CD14-positive monocyte (primary cell): Measurements from ENCODE around the gene CDH12. TPM values are rescaled to one million over a fixed set of nuclear protein-coding genes. Genes with fewer than 3 reads are reported as not detected.

Source experiments
- DNase-seq, 3 donors: peaks; one replicate each; pipeline ENCODE4 v3.0.0-alpha.2; 2011 to 2022
- H2AFZ ChIP-seq: 2 replicates; pipeline ENCODE4 v1.6.0; 2012; ENCODE audit warnings: mild to moderate bottlenecking, low read depth, low read length, inconsistent platforms; ENCODE audit not compliant: insufficient read depth, poor library complexity, severe bottlenecking
- H3K27ac ChIP-seq, 2 donors: 1 replicate in 1 of 2; 2 replicates in 1 of 2; pipeline ENCODE4 v1.5.1; 2012 to 2013; ENCODE audit warnings: low read length in 2 of 2, control low read depth in 1 of 2, inconsistent platforms in 1 of 2, low read depth in 1 of 2, mild to moderate bottlenecking in 1 of 2
- H3K27me3 ChIP-seq, 2 donors: one replicate each; pipeline versions ENCODE4 v1.6.0 to v1.6.1; 2011 to 2013; ENCODE audit warnings: low read length in 2 of 2; ENCODE audit not compliant: control insufficient read depth in 2 of 2, insufficient read depth in 2 of 2
- H3K36me3 ChIP-seq, 2 donors: replicated peaks in 1 of 2; 1 replicate in 1 of 2; 2 replicates in 1 of 2; pipeline versions ENCODE4 v1.5.1 to v1.6.1; 2012 to 2013; ENCODE audit warnings: low read length in 2 of 2, control low read depth in 1 of 2, inconsistent platforms in 1 of 2, mild to moderate bottlenecking in 1 of 2; ENCODE audit not compliant: insufficient read depth in 2 of 2, control insufficient read depth in 1 of 2
- H3K4me1 ChIP-seq, 2 donors: 1 replicate in 1 of 2; 2 replicates in 1 of 2; pipeline versions ENCODE4 v1.5.1 to v1.6.1; 2012 to 2013; ENCODE audit warnings: low read length in 2 of 2, control low read depth in 1 of 2, inconsistent platforms in 1 of 2, mild to moderate bottlenecking in 1 of 2, moderate library complexity in 1 of 2; ENCODE audit not compliant: insufficient read depth in 2 of 2, control insufficient read depth in 1 of 2
- H3K4me2 ChIP-seq: replicated peaks from 2 replicates; pipeline ENCODE3; 2012; ENCODE audit warnings: low read length, moderate library complexity, mild to moderate bottlenecking; ENCODE audit not compliant: poor library complexity, severe bottlenecking; ENCODE audit errors: extremely low read depth
- H3K4me3 ChIP-seq, 3 experiments: fragments of 200-600 bp in 1 of 3; sonication (generic) in 1 of 3; replicated peaks in 1 of 3; 1 replicate in 2 of 3; 2 replicates in 1 of 3; pipeline ENCODE4 v1.5.1; 2011 to 2013; ENCODE audit warnings: low read length in 3 of 3, mild to moderate bottlenecking in 3 of 3, control low read depth in 2 of 3, low read depth in 2 of 3, inconsistent platforms in 1 of 3, moderate library complexity in 1 of 3
- H3K79me2 ChIP-seq: 2 replicates; pipeline ENCODE4 v1.6.0; 2012; ENCODE audit warnings: mild to moderate bottlenecking, control low read depth, inconsistent platforms, low read length, moderate library complexity; ENCODE audit not compliant: insufficient read depth
- H3K9ac ChIP-seq: 2 replicates; pipeline ENCODE4 v1.6.0; 2017; ENCODE audit warnings: low read length, mild to moderate bottlenecking; ENCODE audit not compliant: insufficient read depth, poor library complexity, severe bottlenecking
- H3K9me3 ChIP-seq, 2 donors: replicated peaks in 1 of 2; 1 replicate in 1 of 2; 2 replicates in 1 of 2; pipeline versions ENCODE4 v1.5.1 to v1.6.1; 2012 to 2013; ENCODE audit warnings: low read length in 2 of 2, control low read depth in 1 of 2; ENCODE audit not compliant: control insufficient read depth in 1 of 2, insufficient read depth in 1 of 2
- H4K20me1 ChIP-seq: 2 replicates; pipeline ENCODE4 v1.6.0; 2012; ENCODE audit warnings: mild to moderate bottlenecking, low read length, control low read depth, moderate library complexity; ENCODE audit not compliant: insufficient read depth
- H3K27ac Mint-ChIP-seq, 7 donors: one replicate each; pipeline ENCODE4 v1.8.0; 2020; ENCODE audit warnings: mild to moderate bottlenecking in 7 of 7, mixed read lengths in 7 of 7, moderate library complexity in 6 of 7, inconsistent platforms in 2 of 7
- H3K27me3 Mint-ChIP-seq, 3 donors: one replicate each; pipeline ENCODE4 v1.8.0; 2021 to 2022; ENCODE audit warnings: low read depth in 3 of 3, mild to moderate bottlenecking in 3 of 3, mixed read lengths in 3 of 3, moderate library complexity in 3 of 3, inconsistent platforms in 1 of 3
- H3K36me3 Mint-ChIP-seq, 2 donors: one replicate each; pipeline ENCODE4 v1.8.0; 2020; ENCODE audit warnings: mixed read lengths in 2 of 2, inconsistent platforms in 1 of 2, mild to moderate bottlenecking in 1 of 2
- H3K4me1 Mint-ChIP-seq: one replicate; pipeline ENCODE4 v1.8.0; 2020; ENCODE audit warnings: mild to moderate bottlenecking, mixed read lengths
- H3K4me3 Mint-ChIP-seq, 2 donors: one replicate each; pipeline ENCODE4 v1.8.0; 2020; ENCODE audit warnings: mild to moderate bottlenecking in 2 of 2, mixed read lengths in 2 of 2, moderate library complexity in 1 of 2
- H3K9me3 Mint-ChIP-seq, 7 donors: one replicate each; pipeline ENCODE4 v1.8.0; 2020 to 2022; ENCODE audit warnings: mixed read lengths in 7 of 7, mild to moderate bottlenecking in 6 of 7, moderate library complexity in 6 of 7, inconsistent platforms in 2 of 7
- CTCF ChIP-seq: fragments of 200-600 bp; IDR thresholded peaks from one replicate; pipeline ENCODE4 v1.8.0; 2022; ENCODE audit warnings: antibody characterized with exemption, mild to moderate bottlenecking
- WGBS: methylation state at CpG from one replicate; pipeline ENCODE4 v1.1.5; 2013; ENCODE audit warnings: missing lambda C conversion rate; ENCODE audit not compliant: insufficient coverage; 5-methylcytosine and 5-hydroxymethylcytosine counted together
- intact Hi-C, 2 donors: fragments of 100-400 bp; cut with micrococcal nuclease; formaldehyde crosslinking; loops; one replicate each; pipeline versions ENCODE4 v1.15.0 to v1.15.1; 2023
- polyA plus RNA-seq, 3 donors: library from polyadenylated mRNA; depleted of rRNA in 1 of 3; unstranded in 2 of 3; stranded (reverse) in 1 of 3; fragments of 300-500 nt in 2 of 3; fragments of >200 nt in 1 of 3; fragmentation: Illumina TruSeq in 2 of 3; gene quantifications; 1 replicate in 2 of 3; 2 replicates in 1 of 3; pipeline ENCODE4 v1.2.3, GENCODE V29; 2012 to 2021

Gene CDH12
- polyA plus RNA-seq, 3 donors: not detected

DNA sequence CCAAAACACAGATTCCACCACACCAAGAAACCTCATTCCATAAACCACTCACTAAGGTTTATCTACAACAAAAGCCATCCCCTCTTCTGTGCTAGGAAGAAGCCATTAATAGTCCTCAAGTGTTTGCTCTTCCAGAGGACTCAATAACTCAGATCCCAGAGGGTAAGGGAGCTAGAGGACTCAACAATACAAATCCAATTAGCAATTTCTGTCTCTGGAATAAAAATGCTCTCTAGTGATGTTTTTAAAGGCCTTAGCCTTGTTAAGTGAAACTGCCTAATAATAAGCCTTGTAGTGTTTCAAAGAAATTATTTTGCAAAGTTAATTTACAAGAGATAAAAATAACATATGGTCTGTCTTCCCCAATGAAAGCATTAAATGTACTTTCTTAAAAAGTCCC is 942.4 kb downstream of the CDH12 start:
- H3K36me3 ChIP-seq: no peaks in the 10 kb centered on the region
- intact Hi-C loops: no loop called here
- no peaks in the 10 kb centered on the region for H4K20me1 ChIP-seq
- no peak overlapping the region for H3K27ac Mint-ChIP-seq
- no peak overlapping the region for H2AFZ ChIP-seq
- H3K4me1 ChIP-seq: no peaks in the 10 kb centered on the region
- no peak overlapping the region for H3K4me3 Mint-ChIP-seq
- DNase-seq: no peak
- H3K4me3 ChIP-seq: no peak overlapping the region
- no peak for TF ChIP-seq CTCF
- H3K27me3 Mint-ChIP-seq: peaks cover 0 to 2% (median 0%) of the 10 kb centered on the region in 3 donors
- no peak overlapping the region for H3K4me2 ChIP-seq
- peaks cover 0 to 1% (median 0%) of the 10 kb centered on the region in 7 donors for H3K9me3 Mint-ChIP-seq
- no peaks in the 10 kb centered on the region for H3K36me3 Mint-ChIP-seq
- no peaks in the 10 kb centered on the region for H3K79me2 ChIP-seq
- no peaks in the 10 kb centered on the region for H3K27me3 ChIP-seq
- no peak overlapping the region for H3K9ac ChIP-seq
- H3K27ac ChIP-seq: no peak overlapping the region
- H3K4me1 Mint-ChIP-seq: no peaks in the 10 kb centered on the region
- H3K9me3 ChIP-seq: no peaks in the 10 kb centered on the region

- Histone ChIP-seq H3K27me3 (no peaks in the 10 kb centered on the region), H3K27ac (no peak overlapping the region), H3K79me2 (no peaks in the 10 kb centered on the region), H3K9me3 (no peaks in the 10 kb centered on the region), H3K36me3 (no peaks in the 10 kb centered on the region), H3K4me1 (no peaks in the 10 kb centered on the region), H3K4me3 (no peak overlapping the region), H2AFZ (no peak overlapping the region), H3K4me2 (no peak overlapping the region), H3K9ac (no peak overlapping the region), H4K20me1 (no peaks in the 10 kb centered on the region)
- Mint-ChIP-seq H3K4me1 (no peaks in the 10 kb centered on the region), H3K27me3 (no peaks in the 10 kb centered on the region), H3K27ac (no peak overlapping the region), H3K9me3 (peaks cover 0 to 2% (median 0%) of the 10 kb centered on the region in 7 donors), H3K4me3 (no peak overlapping the region), H3K36me3 (no peaks in the 10 kb centered on the region)
- intact Hi-C loops: no loop called here
- no CpG with 5 or more reads among the region's 3 CpGs for WGBS
- no peak for DNase-seq
- TF ChIP-seq CTCF: no peak
These were observed 957.3 kb downstream of the CDH12 start for GRCh38 chr5:21895766-21896350.
